Gastrocnemius medialis (tissue), 4 donors: ENCODE measurements around the gene AP2B1.

Experiments
- CTCF ChIP-seq, 5 experiments: fragments of 450-650 bp in 3 of 5; fragments of 200-600 bp in 2 of 5; sonication (generic) in 2 of 5; IDR thresholded peaks in 4 of 5; conservative IDR thresholded peaks in 1 of 5; 1 replicate in 4 of 5; 2 replicates in 1 of 5; pipeline ENCODE4 v1.5.1; 2016 to 2019; ENCODE audit warnings: antibody characterized with exemption in 5 of 5, mild to moderate bottlenecking in 3 of 5, moderate library complexity in 3 of 5
- POLR2A ChIP-seq, 2 donors: fragments of 450-650 bp; IDR thresholded peaks; one replicate each; pipeline ENCODE4 v1.6.1; 2017; ENCODE audit warnings: antibody characterized with exemption in 2 of 2, mild to moderate bottlenecking in 2 of 2, moderate library complexity in 2 of 2

- TF ChIP-seq CTCF (IDR thresholded peaks at IDR 0.05 in 4 of 5, conservative IDR thresholded peaks at IDR 0.05 in 1 of 5) = no peak
- no peak for TF ChIP-seq POLR2A (IDR thresholded peaks at IDR 0.05)
Measured at GRCh38 chr17:35666070-35666469, 78.9 kb downstream of the AP2B1 start.
